ENCODE measurements around the gene HOXA7. TPM values are rescaled to one million over a fixed set of nuclear protein-coding genes. Genes with fewer than 3 reads are reported as not detected.
A peak's percentile ranks its signal among the peaks of the same experiment; 100 is the strongest.

HOXA7 gene
- total and polyA plus RNA-seq, 8 donors = 0.06 to 0.49 (median 0.17) TPM; not detected in 3

- intact Hi-C loops (cut with DNase I) = loop anchor here in 2 of 3 donors (10.0 kb wide), 2 partner anchors 734 to 834 kb away; no protein-coding TSS in a partner anchor
- 26 to 36% methylated on average over 15 of the region's 15 CpGs for WGBS, 2 donors
Observed at GRCh38 chr7:27191161-27191731, 34.8 kb upstream of the HOXA7 start.

GRCh38 chr7:27189997-27190748 is 33.7 kb upstream of the HOXA7 start:
- FAIRE-seq = no peak

More at GRCh38 chr7:27191161-27191731, 34.8 kb upstream of the HOXA7 start:
- no peak for FAIRE-seq
- Histone ChIP-seq H3K27ac (no peak overlapping the region), H3K36me3 (no peaks in the 10 kb centered on the region), H3K4me3 (no peak overlapping the region), H3K4me1 (peaks cover 0 to 14% (median 0%) of the 10 kb centered on the region in 3 donors), H3K27me3 (peaks cover 4 to 90% (median 33%) of the 10 kb centered on the region in 4 donors), H3K9me3 (no peaks in the 10 kb centered on the region)
- no peak for ATAC-seq
- DNase-seq = peak in 1 of 6 donors; percentile 39
- no peak for TF ChIP-seq CTCF (IDR thresholded peaks at IDR 0.05)

GRCh38 chr7:27189295-27189996 is 33.0 kb upstream of the HOXA7 start:
- FAIRE-seq (no peak), DNase-seq (peak in 2 of 6 donors; percentile 5 to 54), ATAC-seq (no peak)
- intact Hi-C loops (cut with DNase I) = no loop called here
- Histone ChIP-seq H3K27me3 (peaks cover 4 to 90% (median 30%) of the 10 kb centered on the region in 4 donors), H3K4me1 (peaks cover 0 to 17% (median 0%) of the 10 kb centered on the region in 3 donors), H3K36me3 (no peaks in the 10 kb centered on the region), H3K27ac (no peak overlapping the region), H3K9me3 (no peaks in the 10 kb centered on the region), H3K4me3 (peak overlapping the region in 1 of 4 donors; percentile 9)
- 11 to 12% methylated on average over 15 to 22 of the region's 22 CpGs for WGBS, 2 donors
- TF ChIP-seq CTCF (IDR thresholded peaks at IDR 0.05) = no peak

More at GRCh38 chr7:27189997-27190748, 33.7 kb upstream of the HOXA7 start:
- DNase-seq (peak in 1 of 6 donors; percentile 13), ATAC-seq (no peak)
- intact Hi-C loops (cut with DNase I) = loop anchor here in 2 of 3 donors (10.0 kb wide), 2 partner anchors 735 to 835 kb away; no protein-coding TSS in a partner anchor
- H3K9me3 ChIP-seq = no peaks in the 10 kb centered on the region
- H3K27me3 ChIP-seq = peaks cover 4 to 90% (median 31%) of the 10 kb centered on the region in 4 donors
- TF ChIP-seq CTCF (IDR thresholded peaks at IDR 0.05) = no peak
- H3K27ac ChIP-seq = no peak overlapping the region
- no peaks in the 10 kb centered on the region for H3K36me3 ChIP-seq
- 26 to 31% methylated on average over 7 of the region's 7 CpGs for whole genome bisulfite sequencing, 2 donors
- no peak overlapping the region for H3K4me3 ChIP-seq
- H3K4me1 ChIP-seq = peaks cover 0 to 14% (median 0%) of the 10 kb centered on the region in 3 donors

GRCh38 chr7:27188386-27189294 is 32.2 kb upstream of the HOXA7 start:
- WGBS, 2 donors = 7 to 9% methylated on average over 47 to 49 of the region's 49 CpGs
- no peak for TF ChIP-seq CTCF (IDR thresholded peaks at IDR 0.05)
- peaks cover 0 to 88% (median 25%) of the 10 kb centered on the region in 4 donors for H3K27me3 ChIP-seq
- peak overlapping the region in 1 of 4 donors; percentile 9 for H3K4me3 ChIP-seq
- H3K9me3 ChIP-seq = no peaks in the 10 kb centered on the region
- no peaks in the 10 kb centered on the region for H3K36me3 ChIP-seq
- peak in 1 of 4 donors; percentile 22 for ATAC-seq
- FAIRE-seq = no peak
- H3K4me1 ChIP-seq = peaks cover 0 to 17% (median 0%) of the 10 kb centered on the region in 3 donors
- intact Hi-C loops (cut with DNase I) = no loop called here
- DNase-seq = peak in 2 of 6 donors; percentile 13 to 60
- no peak overlapping the region for H3K27ac ChIP-seq
